GM12801 (cell line): ENCODE data around the gene ASIC5.

ENCODE experiments used
- TF ChIP-seq, protein P1 (sequence below): IDR thresholded peaks from one replicate; pipeline ENCODE4 v1.5.1; 2011; ENCODE audit warnings: control low read depth; ENCODE audit not compliant: insufficient read length; ENCODE audit errors: extremely low read depth

Gene ASIC5

DNA sequence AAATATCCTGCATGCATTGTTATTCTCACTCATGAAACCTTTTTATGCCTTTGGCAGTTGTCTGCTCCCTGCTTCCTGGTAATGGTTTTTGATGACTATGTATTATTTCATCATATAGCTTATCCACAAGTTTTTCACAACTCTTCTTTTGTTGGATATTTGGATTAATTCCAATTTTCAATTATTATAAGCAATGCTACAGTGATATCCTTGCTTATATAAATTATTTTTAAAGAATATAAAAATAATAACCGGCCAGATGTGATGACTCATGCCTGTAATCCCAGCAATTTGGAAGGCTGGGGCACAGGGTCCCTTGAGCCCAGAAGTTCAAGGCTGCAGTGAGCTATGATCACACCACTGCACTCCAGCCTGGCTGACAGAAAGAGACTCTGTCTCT, 47.0 kb downstream of the ASIC5 start:
- TF ChIP-seq, protein P1, sequence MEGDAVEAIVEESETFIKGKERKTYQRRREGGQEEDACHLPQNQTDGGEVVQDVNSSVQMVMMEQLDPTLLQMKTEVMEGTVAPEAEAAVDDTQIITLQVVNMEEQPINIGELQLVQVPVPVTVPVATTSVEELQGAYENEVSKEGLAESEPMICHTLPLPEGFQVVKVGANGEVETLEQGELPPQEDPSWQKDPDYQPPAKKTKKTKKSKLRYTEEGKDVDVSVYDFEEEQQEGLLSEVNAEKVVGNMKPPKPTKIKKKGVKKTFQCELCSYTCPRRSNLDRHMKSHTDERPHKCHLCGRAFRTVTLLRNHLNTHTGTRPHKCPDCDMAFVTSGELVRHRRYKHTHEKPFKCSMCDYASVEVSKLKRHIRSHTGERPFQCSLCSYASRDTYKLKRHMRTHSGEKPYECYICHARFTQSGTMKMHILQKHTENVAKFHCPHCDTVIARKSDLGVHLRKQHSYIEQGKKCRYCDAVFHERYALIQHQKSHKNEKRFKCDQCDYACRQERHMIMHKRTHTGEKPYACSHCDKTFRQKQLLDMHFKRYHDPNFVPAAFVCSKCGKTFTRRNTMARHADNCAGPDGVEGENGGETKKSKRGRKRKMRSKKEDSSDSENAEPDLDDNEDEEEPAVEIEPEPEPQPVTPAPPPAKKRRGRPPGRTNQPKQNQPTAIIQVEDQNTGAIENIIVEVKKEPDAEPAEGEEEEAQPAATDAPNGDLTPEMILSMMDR = no peak

DNA sequence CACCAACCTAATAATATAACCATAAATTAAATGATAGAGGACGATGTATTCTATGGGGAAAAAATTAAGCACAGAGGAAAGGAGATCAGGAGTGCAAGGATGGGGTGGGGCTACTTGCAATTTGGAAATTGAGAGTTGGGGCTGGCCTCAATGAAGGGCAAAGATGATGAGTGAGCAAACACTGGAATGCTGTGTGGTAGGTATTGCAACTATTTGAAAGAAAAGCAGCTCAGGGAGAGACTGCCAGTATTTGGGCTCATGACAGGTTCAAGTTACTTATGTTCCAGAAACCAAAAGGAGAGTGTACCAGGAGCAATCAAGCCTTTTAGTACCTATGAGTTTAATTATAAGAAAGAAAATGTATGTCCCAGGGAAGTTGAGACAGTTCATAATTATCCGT, 47.4 kb downstream of the ASIC5 start:
- TF ChIP-seq, protein P1 = no peak

DNA sequence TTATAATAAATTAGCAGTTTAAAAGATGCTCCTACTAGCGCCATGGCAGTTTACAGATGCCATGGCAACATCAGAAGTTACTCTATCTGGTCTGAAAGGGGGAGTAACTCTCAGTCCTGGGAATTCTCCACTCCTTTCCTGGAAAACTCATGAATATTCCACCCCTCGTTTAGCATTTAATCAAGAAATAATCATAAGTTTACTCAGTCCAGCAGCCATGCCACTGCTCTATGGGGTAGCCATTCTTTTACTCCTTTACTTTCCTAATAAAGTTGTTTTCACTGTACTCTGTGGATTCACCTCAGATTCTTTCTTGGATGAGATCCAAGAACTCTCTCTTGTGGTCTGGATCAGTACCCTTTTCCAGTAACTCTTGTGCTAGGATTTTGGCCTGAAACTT, 55.0 kb downstream of the ASIC5 start:
- TF ChIP-seq, protein P1 = no peak

DNA sequence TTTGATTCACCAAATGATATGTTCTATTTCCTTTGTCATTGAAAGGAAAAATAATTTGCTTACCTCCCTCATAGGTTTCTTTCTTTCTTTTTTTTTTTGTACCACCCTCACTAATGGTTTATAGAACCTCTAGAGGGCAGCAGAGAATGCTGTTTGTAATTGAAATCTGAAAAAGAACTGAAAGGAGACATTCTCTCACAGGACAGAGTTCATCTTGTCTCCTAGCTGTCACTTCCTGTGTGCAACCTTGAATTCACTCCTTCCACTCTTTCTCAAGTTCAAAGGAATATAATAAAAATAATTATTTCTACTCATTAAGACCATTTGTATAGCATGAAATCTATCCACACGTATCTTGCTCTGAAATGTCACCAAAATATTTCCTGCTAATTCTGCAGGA, 56.2 kb downstream of the ASIC5 start:
- TF ChIP-seq, protein P1 = no peak

DNA sequence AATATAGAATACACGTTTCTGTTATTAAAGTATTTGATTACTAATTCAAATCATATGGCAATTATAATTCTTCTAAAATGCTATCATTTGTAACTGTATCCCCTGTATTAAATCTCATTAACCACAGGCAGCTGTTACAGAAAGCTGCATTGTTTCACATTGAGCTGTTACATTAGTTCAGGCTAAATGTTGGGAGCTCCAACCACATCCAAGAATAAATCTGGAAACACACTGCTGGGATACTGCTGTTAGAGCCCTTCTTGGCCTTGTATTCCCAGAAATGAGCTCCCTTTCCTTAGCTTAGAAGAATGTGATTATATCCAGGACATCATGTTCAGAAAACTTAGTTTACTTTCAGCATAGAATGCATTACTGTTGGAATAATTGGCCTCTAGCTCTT, 59.1 kb downstream of the ASIC5 start:
- TF ChIP-seq, protein P1 = no peak

DNA sequence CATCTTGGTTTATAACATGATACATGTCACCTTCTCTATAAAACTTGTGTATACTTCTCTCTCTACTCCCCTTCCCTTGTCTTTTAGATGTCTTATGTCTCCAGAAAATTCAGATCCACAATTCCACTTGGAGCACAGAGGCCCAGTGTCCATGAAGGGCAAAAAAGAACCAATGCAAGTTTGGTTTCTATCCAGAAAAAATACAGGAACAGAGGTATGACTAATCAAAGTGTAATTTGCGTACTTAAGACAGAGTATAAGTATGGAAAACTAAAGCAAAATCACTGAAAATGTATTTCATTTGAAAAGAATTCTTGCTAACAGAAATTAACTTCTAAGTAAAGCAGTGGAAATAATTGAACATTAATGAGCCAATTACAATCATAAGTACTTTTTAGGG, 61.1 kb downstream of the ASIC5 start:
- TF ChIP-seq, protein P1 = no peak

DNA sequence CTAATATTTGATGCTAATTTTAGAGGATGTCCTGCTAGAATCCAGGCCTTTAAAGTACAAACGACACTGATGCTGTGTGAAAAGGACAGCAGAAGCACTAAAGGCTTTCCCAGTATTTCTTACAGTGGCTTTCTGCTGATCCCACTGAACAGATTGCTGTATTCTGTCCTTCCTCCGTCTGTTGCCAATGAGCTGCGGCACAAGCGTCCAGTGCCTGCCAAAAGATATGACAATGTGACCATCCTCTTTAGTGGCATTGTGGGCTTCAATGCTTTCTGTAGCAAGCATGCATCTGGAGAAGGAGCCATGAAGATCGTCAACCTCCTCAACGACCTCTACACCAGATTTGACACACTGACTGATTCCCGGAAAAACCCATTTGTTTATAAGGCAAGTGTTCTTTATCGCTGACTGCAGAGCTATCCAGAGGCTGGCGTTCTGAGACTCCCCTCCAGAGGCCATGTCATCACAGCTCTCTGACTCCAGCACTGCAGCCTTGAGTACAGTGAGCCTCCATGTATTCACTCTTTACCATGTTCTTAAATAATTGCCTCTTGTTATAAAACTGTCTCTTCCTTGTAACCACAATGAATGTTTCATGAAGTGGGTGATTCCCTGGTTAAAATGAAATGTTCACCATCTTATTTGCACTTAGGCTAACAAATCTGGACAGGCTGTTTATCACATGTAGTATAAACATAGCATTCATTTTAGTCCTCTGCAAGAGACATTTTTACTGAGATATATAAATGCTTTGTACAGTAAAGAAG, 63.7 kb downstream of the ASIC5 start:
- TF ChIP-seq, protein P1 = no peak
